Measurements from ENCODE around the gene ZEB2.

Gene ZEB2

GRCh38 chr2:144350151-144350802, 169.6 kb downstream of the ZEB2 start:
- no peak for DNase-seq (ENCODE audit: low read depth)

GRCh38 chr2:144349674-144350073, 170.2 kb downstream of the ZEB2 start:
- DNase-seq (ENCODE audit: low read depth), result no peak

More at GRCh38 chr2:144350151-144350802, 169.6 kb downstream of the ZEB2 start:
- no peak overlapping the region for H3K4me3 ChIP-seq (ENCODE audit: low read length)
- no peak for TF ChIP-seq CTCF (conservative IDR thresholded peaks at IDR 0.05; ENCODE audit: low read length)

GRCh38 chr2:144348846-144349245, 171.1 kb downstream of the ZEB2 start:
- no peak overlapping the region for H3K4me3 ChIP-seq (ENCODE audit: low read length)
- no peak for TF ChIP-seq CTCF (conservative IDR thresholded peaks at IDR 0.05; ENCODE audit: low read length)
- no peak for DNase-seq (ENCODE audit: low read depth)

More at GRCh38 chr2:144349674-144350073, 170.2 kb downstream of the ZEB2 start:
- H3K4me3 ChIP-seq (ENCODE audit: low read length), result no peak overlapping the region
- no peak for TF ChIP-seq CTCF (conservative IDR thresholded peaks at IDR 0.05; ENCODE audit: low read length)

GRCh38 chr2:144346229-144346628, 173.7 kb downstream of the ZEB2 start:
- no peak for DNase-seq (ENCODE audit: low read depth)
- TF ChIP-seq CTCF (conservative IDR thresholded peaks at IDR 0.05; ENCODE audit: low read length), result no peak

GRCh38 chr2:144343145-144343544, 176.8 kb downstream of the ZEB2 start:
- H3K4me3 ChIP-seq (ENCODE audit: low read length), result no peak overlapping the region
- DNase-seq (ENCODE audit: low read depth), result no peak
- no peak for TF ChIP-seq CTCF (conservative IDR thresholded peaks at IDR 0.05; ENCODE audit: low read length)

More at GRCh38 chr2:144346229-144346628, 173.7 kb downstream of the ZEB2 start:
- no peak overlapping the region for H3K4me3 ChIP-seq (ENCODE audit: low read length)

GRCh38 chr2:144341538-144341937, 178.4 kb downstream of the ZEB2 start:
- no peak for TF ChIP-seq CTCF (conservative IDR thresholded peaks at IDR 0.05; ENCODE audit: low read length)
- no peak overlapping the region for H3K4me3 ChIP-seq (ENCODE audit: low read length)
- DNase-seq (ENCODE audit: low read depth), result no peak

- DNase-seq (ENCODE audit: low read depth), result no peak
- TF ChIP-seq CTCF (conservative IDR thresholded peaks at IDR 0.05; ENCODE audit: low read length), result no peak
- no peak overlapping the region for H3K4me3 ChIP-seq (ENCODE audit: low read length)
Observed at GRCh38 chr2:144339048-144339447, 180.9 kb downstream of the ZEB2 start.

Data from AG10803 (cell line).